HEK293T (cell line): ENCODE measurements around the gene MECR.

ENCODE experiments used
- CTBP1 ChIP-seq: fragments of 450-650 bp; IDR thresholded peaks from 2 replicates; pipeline ENCODE4 v1.6.1; 2016; ENCODE audit warnings: borderline replicate concordance
- ELF4 ChIP-seq: fragments of 450-650 bp; IDR thresholded peaks from 2 replicates; pipeline ENCODE4 v1.6.1; 2017; ENCODE audit warnings: antibody characterized with exemption
- FOXK2 ChIP-seq: fragments of 450-650 bp; IDR thresholded peaks from 2 replicates; pipeline ENCODE4 v1.6.1; 2016; ENCODE audit warnings: mild to moderate bottlenecking
- NFRKB ChIP-seq: fragments of 450-650 bp; IDR thresholded peaks from 2 replicates; pipeline ENCODE4 v1.6.1; 2016; ENCODE audit warnings: mild to moderate bottlenecking, moderate library complexity
- SP1 ChIP-seq: fragments of 450-650 bp; IDR thresholded peaks from 2 replicates; pipeline ENCODE4 v1.6.1; 2017
- TARDBP ChIP-seq: fragments of 450-650 bp; IDR thresholded peaks from 2 replicates; pipeline ENCODE4 v1.6.1; 2016
- TF ChIP-seq, protein P1 (sequence below): fragments of 450-650 bp; IDR thresholded peaks from 2 replicates; pipeline ENCODE4 v1.6.1; 2016

DNA sequence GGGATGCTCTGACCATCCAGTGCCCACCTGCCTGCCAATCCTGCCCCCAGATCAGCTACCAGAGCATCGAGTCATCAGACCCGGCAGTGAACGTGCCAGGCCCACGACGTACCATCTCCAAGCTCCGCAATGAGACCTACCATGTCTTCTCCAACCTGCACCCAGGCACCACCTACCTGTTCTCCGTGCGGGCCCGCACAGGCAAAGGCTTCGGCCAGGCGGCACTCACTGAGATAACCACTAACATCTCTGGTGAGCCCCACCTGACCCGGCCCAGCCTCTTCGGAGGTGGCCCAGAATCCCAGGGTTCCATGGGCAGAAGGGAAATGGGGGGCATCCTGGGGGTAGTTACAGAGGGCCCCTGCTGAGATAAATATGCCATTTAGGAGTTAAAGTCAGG, 48.7 kb upstream of the MECR start:
- TF ChIP-seq ELF4, result no peak
- no peak for TF ChIP-seq NFRKB
- no peak for TF ChIP-seq TARDBP
- TF ChIP-seq, protein P1, sequence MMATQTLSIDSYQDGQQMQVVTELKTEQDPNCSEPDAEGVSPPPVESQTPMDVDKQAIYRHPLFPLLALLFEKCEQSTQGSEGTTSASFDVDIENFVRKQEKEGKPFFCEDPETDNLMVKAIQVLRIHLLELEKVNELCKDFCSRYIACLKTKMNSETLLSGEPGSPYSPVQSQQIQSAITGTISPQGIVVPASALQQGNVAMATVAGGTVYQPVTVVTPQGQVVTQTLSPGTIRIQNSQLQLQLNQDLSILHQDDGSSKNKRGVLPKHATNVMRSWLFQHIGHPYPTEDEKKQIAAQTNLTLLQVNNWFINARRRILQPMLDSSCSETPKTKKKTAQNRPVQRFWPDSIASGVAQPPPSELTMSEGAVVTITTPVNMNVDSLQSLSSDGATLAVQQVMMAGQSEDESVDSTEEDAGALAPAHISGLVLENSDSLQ, result no peak
- no peak for TF ChIP-seq FOXK2
- no peak for TF ChIP-seq SP1
- TF ChIP-seq CTBP1, result no peak
